Fibroblast of lung (primary cell): ENCODE data around the gene C1orf146. TPM values are rescaled to one million over a fixed set of nuclear protein-coding genes. Genes with fewer than 3 reads are reported as not detected.

ENCODE experiments used
- DNase-seq, 2 donors: peaks; one replicate each; pipeline versions ENCODE4 v3.0.0 to v3.0.0-alpha.2; 2010; ENCODE audit warnings: low read depth in 2 of 2
- H2AFZ ChIP-seq: 2 replicates; pipeline ENCODE4 v1.5.1; 2012; ENCODE audit warnings: low read length, control low read depth, inconsistent platforms
- H3K27ac ChIP-seq: 2 replicates; pipeline ENCODE4 v1.5.1; 2011; ENCODE audit warnings: low read length, control low read depth; ENCODE audit not compliant: insufficient read depth
- H3K27me3 ChIP-seq: 2 replicates; pipeline ENCODE4 v1.5.1; 2011; ENCODE audit warnings: mild to moderate bottlenecking, low read length; ENCODE audit not compliant: control insufficient read depth, insufficient read depth
- H3K36me3 ChIP-seq: 2 replicates; pipeline ENCODE4 v1.5.1; 2011; ENCODE audit warnings: low read length; ENCODE audit not compliant: control insufficient read depth, insufficient read depth
- H3K4me1 ChIP-seq: 2 replicates; pipeline ENCODE4 v1.5.1; 2011; ENCODE audit warnings: low read length; ENCODE audit not compliant: control insufficient read depth, insufficient read depth; ENCODE audit errors: extremely low read depth
- H3K4me2 ChIP-seq: 2 replicates; pipeline ENCODE4 v1.5.1; 2011; ENCODE audit warnings: low read length, control low read depth; ENCODE audit not compliant: insufficient read depth; ENCODE audit errors: extremely low read depth
- H3K4me3 ChIP-seq, 4 experiments: fragments of 200-600 bp in 1 of 4; sonication (generic) in 1 of 4; replicated peaks in 1 of 4; 2 replicates each; pipeline ENCODE4 v1.5.1; 2011 to 2016; ENCODE audit warnings: low read length in 4 of 4, low read depth in 3 of 4, mild to moderate bottlenecking in 3 of 4, control low read depth in 2 of 4, inconsistent platforms in 1 of 4, mixed read lengths in 1 of 4; ENCODE audit not compliant: insufficient read depth in 1 of 4; ENCODE audit errors: control extremely low read depth in 1 of 4
- H3K79me2 ChIP-seq: 2 replicates; pipeline ENCODE4 v1.5.1; 2012; ENCODE audit warnings: mild to moderate bottlenecking, low read length, inconsistent platforms; ENCODE audit not compliant: control insufficient read depth, insufficient read depth
- H3K9ac ChIP-seq: 2 replicates; pipeline ENCODE4 v1.5.1; 2011; ENCODE audit warnings: mild to moderate bottlenecking, low read length, control low read depth; ENCODE audit not compliant: insufficient read depth
- H3K9me3 ChIP-seq: 2 replicates; pipeline ENCODE4 v1.5.1; 2012; ENCODE audit warnings: low read depth, low read length; ENCODE audit not compliant: control insufficient read depth, insufficient read depth
- H4K20me1 ChIP-seq: 2 replicates; pipeline ENCODE4 v1.5.1; 2011; ENCODE audit warnings: low read length; ENCODE audit not compliant: control insufficient read depth, insufficient read depth; ENCODE audit errors: extremely low read depth
- CTCF ChIP-seq, 2 donors: IDR thresholded peaks in 1 of 2; conservative IDR thresholded peaks in 1 of 2; 1 replicate in 1 of 2; 2 replicates in 1 of 2; pipeline ENCODE4 v1.5.1; 2011 to 2012; ENCODE audit warnings: low read length in 2 of 2, control low read depth in 1 of 2, inconsistent platforms in 1 of 2, low read depth in 1 of 2, mild to moderate bottlenecking in 1 of 2
- EZH2 ChIP-seq: IDR thresholded peaks from 2 replicates; pipeline ENCODE4 v1.5.1; 2012; ENCODE audit warnings: low read length, control low read depth, mild to moderate bottlenecking; ENCODE audit errors: missing control alignments
- polyA plus RNA-seq, 2 donors: library from polyadenylated mRNA; depleted of rRNA in 1 of 2; stranded (reverse) in 1 of 2; unstranded in 1 of 2; fragments of >200 nt; gene quantifications; 2 replicates each; pipeline ENCODE4 v1.2.1, GENCODE V29; 2011 to 2012; ENCODE audit warnings: missing spikeins in 1 of 2
- total RNA-seq: library from RNA; depleted of rRNA; stranded (reverse); fragments of >200 nt; gene quantifications from 2 replicates; pipeline ENCODE4 v1.2.1, GENCODE V29; 2014

C1orf146 gene
- total and polyA plus RNA-seq, 2 donors (not counting 1 experiment from before 2014, with no cell fraction given): not detected

- H3K79me2 ChIP-seq: no peaks in the 10 kb centered on the region
- no peak overlapping the region for H3K9ac ChIP-seq
- no peak overlapping the region for H2AFZ ChIP-seq
- H3K4me3 ChIP-seq: no peak overlapping the region
- H3K9me3 ChIP-seq: no peaks in the 10 kb centered on the region
- TF ChIP-seq CTCF (conservative IDR thresholded peaks at IDR 0.05 in 1 of 2, IDR thresholded peaks at IDR 0.05 in 1 of 2; ENCODE audit: low read depth in 1 of 2, low read length in 2 of 2) (peak; percentile 75 to 85), EZH2 (no peak)
- H3K4me2 ChIP-seq: no peak overlapping the region
- H3K36me3 ChIP-seq: peaks cover 4% of the 10 kb centered on the region
- no peaks in the 10 kb centered on the region for H3K27me3 ChIP-seq
- H3K27ac ChIP-seq: no peak overlapping the region
- no peaks in the 10 kb centered on the region for H3K4me1 ChIP-seq
- peak; percentile 50 to 82 for DNase-seq
- H4K20me1 ChIP-seq: no peaks in the 10 kb centered on the region
Observed at GRCh38 chr1:92291372-92291999, 73.8 kb downstream of the C1orf146 start.

Other genes starting within 250 kb of the C1orf146 start
- gene EPHX4, start 187.9 kb upstream of the C1orf146 start, total RNA-seq: 0.26 and 0.33 TPM in 2 replicates
- 0.54 and 1.5 TPM in 2 replicates for gene EPHX4, start 187.9 kb upstream of the C1orf146 start, polyA plus RNA-seq
- 0.17 and 0.26 TPM in 2 replicates for gene SETSIP, start 142.5 kb upstream of the C1orf146 start, total RNA-seq
- 0.11 and 0.12 TPM in 2 replicates for gene SETSIP, start 142.5 kb upstream of the C1orf146 start, polyA plus RNA-seq
- gene BTBD8, start 137.6 kb upstream of the C1orf146 start, total RNA-seq: 10.6 and 10.8 TPM in 2 replicates
- gene BTBD8, start 137.6 kb upstream of the C1orf146 start, polyA plus RNA-seq: 1.7 and 2.2 TPM in 2 replicates
- 7.8 and 8.7 TPM in 2 replicates for gene GLMN, start 81.1 kb downstream of the C1orf146 start, total RNA-seq
- 8.1 and 9.1 TPM in 2 replicates for gene GLMN, start 81.1 kb downstream of the C1orf146 start, polyA plus RNA-seq
- 5.4 and 5.6 TPM in 2 replicates for gene RPAP2, start 81.1 kb downstream of the C1orf146 start, total RNA-seq
- 13.0 and 13.3 TPM in 2 replicates for gene RPAP2, start 81.1 kb downstream of the C1orf146 start, polyA plus RNA-seq